Stimulated activated CD8-positive, alpha-beta memory T cell treated with anti-CD3 and anti-CD28 coated beads, Interleukin-4, amount 100 ng/mL, for 48 hours (primary cell): ENCODE data around the gene SELENOS.

ENCODE experiments used
- DNase-seq: peaks from one replicate; pipeline ENCODE4 v3.0.0-alpha.2; 2020

Gene SELENOS

GRCh38 chr15:101276501-101277037 lies 716 bp downstream of the SELENOS start:
- peak; percentile 44 for DNase-seq

DNA sequence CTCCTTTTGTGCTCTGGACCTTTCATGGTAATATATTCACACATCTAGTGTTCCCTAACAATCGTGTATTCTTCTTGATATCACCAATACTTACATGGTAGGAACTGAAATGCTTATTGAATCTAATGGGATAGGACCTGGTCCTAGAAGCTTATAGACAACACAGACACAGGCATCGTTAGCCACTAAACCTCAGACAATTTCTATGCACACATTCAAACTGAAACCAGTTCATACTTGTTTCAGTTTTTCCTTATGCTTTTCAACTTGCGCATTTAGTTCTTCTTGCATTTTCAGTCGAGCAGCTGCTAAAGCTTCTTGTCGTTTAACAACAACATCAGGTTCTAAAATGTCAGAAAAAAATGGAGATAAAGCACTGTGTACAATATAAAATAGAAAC lies 2.3 kb downstream of the SELENOS start:
- no peak for DNase-seq

DNA sequence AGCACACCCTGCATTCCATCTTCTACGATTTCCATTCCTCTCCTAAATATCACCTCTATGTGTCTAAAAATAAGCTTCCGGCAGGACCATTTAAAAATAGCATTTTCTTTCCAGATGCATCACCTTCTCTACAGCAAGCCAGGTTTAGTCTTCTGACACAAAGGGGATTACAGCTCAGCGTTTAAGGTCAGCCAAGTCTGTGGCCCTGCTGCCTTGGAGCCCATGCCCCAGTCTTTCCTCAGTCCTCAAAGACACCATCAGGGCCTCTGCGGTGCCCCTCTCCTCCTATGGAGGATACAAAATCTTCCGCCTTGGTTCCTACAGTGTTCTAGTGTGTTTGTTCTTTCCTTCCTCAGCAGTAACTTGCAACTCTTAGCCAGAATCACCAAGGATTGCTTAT lies 3.8 kb downstream of the SELENOS start:
- DNase-seq: no peak

DNA sequence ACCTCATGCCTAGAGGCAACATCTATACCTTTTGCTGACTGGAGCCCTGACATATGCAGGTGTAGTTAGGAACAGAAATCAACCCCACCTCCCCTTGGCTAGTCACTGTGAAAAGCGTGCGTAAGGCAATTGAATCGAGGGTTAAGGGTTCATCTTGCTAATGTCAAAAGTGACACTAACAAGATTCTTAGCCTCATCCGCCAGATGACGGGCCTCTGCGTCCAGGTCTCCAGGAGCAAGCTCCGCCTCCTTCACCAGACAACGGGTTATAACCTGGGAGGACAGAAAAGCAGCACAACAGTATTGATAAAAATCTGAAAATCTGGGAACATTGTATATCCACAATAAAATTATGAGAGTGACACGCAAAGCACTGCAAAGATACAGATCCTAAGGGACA lies 4.7 kb downstream of the SELENOS start:
- DNase-seq: no peak

DNA sequence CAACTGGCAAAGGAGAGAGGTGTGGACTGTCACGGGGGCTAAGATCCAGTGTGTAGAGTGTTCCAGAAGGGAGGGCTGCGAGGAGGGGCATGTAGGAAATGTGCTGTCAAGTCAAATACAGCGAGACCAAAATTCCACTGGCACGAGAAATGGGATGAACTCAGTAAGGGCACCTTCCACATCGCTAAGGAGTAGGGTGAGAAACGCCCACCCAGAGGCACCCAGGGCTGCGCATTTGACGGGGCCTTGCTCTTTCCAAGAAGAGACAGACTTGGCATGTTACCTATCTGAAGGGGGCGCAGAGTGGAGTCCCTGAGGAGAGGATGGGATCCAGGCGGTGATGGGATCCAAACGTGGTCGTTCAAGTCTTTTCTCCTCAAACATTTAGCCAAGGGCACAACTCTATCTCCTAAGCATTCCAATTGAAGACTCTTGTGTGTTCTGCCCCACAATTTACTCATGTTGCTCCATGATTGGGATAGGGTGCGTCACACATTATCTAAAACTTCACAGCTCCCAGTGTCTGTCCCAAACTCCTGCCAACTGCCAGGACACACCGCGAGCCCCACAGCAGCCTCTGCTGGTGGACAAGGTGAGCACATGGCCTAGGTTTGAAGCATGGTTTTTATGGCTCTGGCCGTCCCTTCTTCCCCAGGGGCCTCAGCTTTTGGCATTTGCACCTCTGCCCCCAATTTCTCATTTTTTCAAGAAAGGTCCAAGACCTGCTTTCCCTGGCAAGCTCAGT lies 7.6 kb downstream of the SELENOS start:
- DNase-seq: no peak

- DNase-seq: no peak
These were observed 9.8 kb downstream of the SELENOS start for GRCh38 chr15:101267320-101268104.

GRCh38 chr15:101266787-101267186 lies 10.5 kb downstream of the SELENOS start:
- no peak for DNase-seq

- DNase-seq: no peak
These were observed 11.3 kb downstream of the SELENOS start for GRCh38 chr15:101266034-101266433.

DNA sequence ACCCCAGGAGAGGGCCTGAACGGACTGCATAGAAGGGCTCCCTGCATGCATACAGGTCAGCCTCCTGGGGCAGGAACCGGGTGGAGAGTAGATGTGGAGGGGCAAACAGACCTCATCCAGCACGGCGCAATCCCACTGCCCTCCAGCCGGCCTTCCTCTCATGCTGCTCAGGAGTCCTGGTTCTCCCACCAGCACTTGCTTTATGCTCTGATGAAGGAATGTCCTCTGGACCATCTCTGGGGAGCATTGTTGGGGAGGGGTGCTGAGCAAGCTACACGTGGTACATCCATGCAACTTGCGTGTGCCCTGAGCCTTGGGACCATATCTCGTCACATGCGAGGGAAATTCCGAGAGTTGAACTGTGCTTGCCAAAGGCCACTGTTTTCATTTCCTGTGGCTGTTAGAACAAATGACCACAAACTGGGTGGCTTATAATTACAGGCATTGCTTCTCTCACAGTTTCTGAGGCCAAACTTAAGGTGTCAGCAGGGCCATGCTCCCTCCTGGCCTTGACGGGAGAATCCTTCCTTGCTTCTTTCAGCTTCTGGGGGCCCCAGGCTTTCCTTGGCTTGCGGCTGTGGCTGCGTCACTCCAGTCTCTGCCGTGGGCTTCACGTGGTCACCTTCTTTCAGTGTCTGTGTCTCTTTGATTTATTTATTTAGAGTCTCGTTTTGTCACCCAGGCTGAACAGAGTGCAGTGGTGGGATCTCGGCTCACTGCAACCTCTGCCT lies 12.2 kb downstream of the SELENOS start:
- no peak for DNase-seq

- DNase-seq: no peak
These were observed 13.3 kb downstream of the SELENOS start for GRCh38 chr15:101264011-101264410.

GRCh38 chr15:101262551-101262950 lies 14.7 kb downstream of the SELENOS start:
- no peak for DNase-seq

DNA sequence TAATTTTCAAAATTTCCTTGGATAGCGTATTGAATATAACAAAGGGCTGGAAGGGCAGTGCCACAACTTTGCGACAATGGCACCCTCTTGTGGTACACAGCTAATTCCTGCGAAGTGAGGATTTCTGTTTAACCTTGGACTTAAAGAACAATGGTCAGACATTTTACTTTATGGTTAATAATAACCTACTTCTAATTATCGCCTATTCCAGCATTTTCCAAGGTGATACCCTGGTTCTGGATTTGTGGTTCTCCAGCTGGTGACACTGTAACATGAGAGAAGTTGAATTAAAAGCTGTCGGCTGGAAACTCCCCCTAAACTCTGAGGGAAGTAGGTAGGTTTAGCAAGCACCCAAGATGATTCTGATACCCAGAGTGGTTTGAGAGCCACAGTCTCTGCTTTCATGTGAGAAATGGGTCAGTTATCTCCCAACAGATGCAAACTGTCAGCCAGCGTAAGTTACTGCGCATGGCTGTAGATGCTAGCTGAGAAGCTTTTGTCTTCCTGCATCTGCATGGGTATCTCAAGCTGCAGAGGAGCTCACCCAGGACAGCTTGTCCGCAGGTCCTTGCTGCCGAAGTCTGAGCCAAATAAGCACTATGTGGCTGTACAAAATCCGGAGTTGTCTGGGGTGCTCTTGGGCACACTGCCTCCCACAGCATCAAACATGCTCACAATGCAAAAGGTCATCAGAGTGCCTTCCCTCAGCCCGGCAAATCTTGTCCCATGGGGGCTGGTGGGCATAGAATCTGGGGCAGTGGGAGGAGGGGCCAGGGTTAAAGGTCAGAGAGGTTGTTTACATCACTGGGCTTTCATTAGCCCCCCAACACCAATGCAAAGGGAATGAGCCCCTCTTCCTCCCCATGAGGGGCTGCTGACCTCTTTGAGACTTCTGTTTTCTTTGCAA lies 18.8 kb downstream of the SELENOS start:
- DNase-seq: peak; percentile 61

DNA sequence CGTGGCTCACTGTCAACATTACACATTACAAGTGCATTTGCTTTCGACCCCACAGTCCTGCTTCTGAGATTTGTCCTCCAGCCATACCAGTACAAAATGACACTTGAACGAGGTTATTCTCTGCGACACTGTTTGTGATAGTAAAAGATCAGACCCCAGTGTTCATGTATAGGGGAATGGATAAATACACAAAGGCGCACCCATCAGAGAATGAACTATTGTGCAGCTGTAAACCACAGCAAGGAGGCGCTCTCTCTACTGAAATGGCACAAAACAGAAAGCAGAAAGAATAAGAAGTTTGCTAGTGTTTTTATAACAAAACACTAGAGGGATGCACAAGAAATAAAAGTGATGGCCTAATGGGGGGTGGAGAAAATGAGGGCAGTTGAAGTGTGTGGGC lies 20.5 kb downstream of the SELENOS start:
- no peak for DNase-seq

DNA sequence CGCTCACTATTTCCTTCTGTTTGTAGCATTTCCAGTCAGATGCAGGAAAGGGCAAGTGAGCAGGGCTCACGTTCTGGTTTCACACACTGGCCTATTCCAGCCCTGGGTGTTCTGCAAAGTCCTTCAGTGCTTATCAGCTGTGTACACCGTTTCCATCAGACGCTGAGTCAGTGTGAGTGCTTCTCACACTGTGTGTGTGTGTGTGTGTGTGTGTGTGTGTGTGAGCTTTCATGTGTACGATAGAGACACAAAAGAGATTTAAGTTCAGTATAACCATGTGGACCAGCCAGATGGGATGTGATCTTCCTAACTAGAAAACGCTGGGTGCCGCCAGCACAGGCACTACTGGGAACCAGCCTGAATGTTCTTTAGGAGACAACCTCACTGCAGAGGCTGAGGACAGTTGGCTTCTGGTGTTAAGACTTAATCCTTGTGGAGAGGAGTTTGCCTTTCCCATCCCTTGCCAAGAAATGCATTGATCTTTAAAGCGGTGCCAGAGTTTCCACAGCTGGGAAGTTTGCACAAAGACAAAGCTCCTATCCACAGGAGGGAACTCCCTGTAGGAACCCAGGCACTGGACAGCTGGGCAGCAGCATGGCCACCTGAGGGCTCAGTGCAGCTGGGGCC lies 21.6 kb downstream of the SELENOS start:
- DNase-seq: no peak

DNA sequence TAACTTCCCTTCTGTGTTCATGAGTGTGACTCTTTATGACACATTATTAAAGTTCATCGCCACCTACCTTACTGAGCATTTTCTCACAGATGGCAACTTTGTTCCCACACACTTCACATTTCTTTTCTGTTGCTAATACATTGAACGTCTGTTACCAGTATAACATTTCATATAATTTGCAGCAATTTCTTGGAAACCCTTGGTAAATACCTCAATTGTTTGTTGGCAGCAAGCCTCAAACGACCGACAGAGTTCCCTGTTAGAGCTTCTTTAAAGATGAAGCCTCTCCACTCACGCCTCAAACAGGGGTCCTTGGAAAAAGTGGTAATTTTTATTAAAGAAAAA lies 22.3 kb downstream of the SELENOS start:
- DNase-seq: no peak

- DNase-seq: no peak
These were observed 22.9 kb downstream of the SELENOS start for GRCh38 chr15:101254157-101255050.

GRCh38 chr15:101252836-101253235 lies 24.4 kb downstream of the SELENOS start:
- no peak for DNase-seq

DNA sequence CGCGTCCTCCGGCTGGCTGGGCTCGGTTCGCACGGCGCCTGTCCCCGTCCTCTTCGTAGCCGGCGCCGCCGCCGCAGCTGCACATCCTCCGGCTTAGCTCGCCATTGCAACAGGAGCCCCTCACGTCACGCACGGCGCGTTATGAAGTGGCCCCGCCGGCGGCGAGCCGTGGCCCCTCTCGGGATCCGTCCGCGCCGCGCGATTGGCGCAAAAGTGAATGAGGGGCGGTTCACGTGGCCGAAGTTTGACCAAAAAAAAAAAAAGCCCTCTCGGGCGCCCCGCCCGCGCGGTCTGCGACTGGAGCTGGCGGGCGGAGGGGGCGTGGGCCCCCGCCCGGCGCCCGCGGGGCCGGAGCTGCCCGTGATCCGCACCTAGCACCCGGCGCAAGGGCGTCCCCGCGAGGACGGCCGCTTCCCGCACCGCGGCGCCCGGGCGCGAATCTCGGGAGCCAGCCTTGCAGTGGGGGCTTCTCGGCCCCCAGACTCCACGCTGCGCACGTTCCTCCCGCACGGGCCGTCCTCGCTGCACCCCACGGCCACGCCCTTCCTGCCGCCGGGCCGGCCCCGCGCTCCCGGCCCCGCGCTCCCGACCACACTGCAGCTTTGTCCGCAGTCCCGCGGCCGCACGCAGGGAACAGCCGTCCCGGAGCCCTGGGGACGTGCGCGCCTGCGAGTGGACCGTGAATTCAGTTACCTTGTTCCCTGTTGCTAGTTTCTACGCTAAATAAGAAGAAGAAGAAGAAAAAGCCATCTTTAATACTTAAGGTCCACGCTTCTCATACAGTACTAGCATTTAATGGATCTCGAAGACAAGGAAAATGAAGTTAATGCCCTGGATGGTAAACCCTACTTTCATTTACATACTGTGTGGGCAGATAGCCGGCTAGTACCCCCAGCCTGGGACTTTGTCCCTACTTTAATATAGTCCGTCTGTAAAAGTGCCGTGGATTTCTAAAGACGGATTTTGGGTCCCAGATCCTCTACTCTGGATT lies 25.2 kb downstream of the SELENOS start, which contains the start of gene CHSY1:
Gene CHSY1, minus strand, starts transcription at position 219 of the 991 bp plus-strand sequence. CDS start 592 bp downstream, outside the sequence.
- peak; percentile 92 for DNase-seq
